Epithelial cell of proximal tubule (primary cell): Measurements from ENCODE around the gene UBE2E1. TPM values are rescaled to one million over a fixed set of nuclear protein-coding genes. Genes with fewer than 3 reads are reported as not detected.

ENCODE experiments used
- DNase-seq: peaks from one replicate; pipeline ENCODE4 v3.0.0-alpha.2; 2011; ENCODE audit warnings: low read depth
- H3K4me3 ChIP-seq: 2 replicates; pipeline ENCODE4 v1.5.1; 2011; ENCODE audit warnings: low read depth, mild to moderate bottlenecking, low read length
- total RNA-seq: library from RNA; depleted of rRNA; stranded (reverse); fragments of >200 nt; gene quantifications from 2 replicates; pipeline ENCODE4 v1.2.3, GENCODE V29; 2015
- TF ChIP-seq, protein P1 (sequence below): conservative IDR thresholded peaks from 2 replicates; pipeline ENCODE4 v1.5.1; 2012; ENCODE audit warnings: low read depth, mild to moderate bottlenecking, low read length

UBE2E1 gene
- total RNA-seq, 1 donor from 2014 or later, result 76.7 TPM

DNA sequence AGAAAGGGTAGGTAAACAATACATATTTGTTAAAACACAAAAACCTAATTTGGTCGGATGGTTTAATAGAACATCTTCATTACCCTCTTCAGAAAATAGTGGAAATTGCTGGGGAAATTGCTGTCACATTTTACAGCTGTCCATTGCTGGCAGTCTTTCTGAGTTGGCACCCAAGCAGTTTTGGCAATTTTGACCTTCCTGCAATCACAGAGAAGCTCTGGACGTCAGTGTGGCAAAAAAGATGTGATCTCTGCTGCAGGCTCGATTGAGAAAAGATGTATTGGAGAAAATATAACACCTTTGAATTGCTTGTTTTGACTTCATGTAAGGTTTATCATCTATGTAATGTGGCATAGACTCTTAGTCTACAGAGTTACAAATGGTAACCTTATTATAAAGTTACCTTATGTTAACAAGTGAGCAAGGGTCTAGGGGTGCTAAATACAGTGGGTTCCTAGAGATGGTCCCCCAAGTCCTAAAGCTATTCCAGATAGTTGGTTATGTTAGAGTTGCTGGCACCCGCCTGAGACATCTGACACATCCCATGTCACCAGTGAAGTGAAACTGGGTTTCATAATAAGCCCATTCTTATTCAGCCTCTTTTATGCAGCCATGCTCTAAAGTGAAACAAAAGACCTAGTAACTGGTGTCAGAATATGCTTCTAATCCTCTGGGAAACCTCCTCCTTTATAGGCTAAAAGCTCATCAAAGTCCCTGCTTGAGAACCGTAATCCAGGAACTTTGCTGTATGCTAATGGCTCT is 14.0 kb downstream of the UBE2E1 start:
- no peak overlapping the region for H3K4me3 ChIP-seq
- TF ChIP-seq, protein P1, sequence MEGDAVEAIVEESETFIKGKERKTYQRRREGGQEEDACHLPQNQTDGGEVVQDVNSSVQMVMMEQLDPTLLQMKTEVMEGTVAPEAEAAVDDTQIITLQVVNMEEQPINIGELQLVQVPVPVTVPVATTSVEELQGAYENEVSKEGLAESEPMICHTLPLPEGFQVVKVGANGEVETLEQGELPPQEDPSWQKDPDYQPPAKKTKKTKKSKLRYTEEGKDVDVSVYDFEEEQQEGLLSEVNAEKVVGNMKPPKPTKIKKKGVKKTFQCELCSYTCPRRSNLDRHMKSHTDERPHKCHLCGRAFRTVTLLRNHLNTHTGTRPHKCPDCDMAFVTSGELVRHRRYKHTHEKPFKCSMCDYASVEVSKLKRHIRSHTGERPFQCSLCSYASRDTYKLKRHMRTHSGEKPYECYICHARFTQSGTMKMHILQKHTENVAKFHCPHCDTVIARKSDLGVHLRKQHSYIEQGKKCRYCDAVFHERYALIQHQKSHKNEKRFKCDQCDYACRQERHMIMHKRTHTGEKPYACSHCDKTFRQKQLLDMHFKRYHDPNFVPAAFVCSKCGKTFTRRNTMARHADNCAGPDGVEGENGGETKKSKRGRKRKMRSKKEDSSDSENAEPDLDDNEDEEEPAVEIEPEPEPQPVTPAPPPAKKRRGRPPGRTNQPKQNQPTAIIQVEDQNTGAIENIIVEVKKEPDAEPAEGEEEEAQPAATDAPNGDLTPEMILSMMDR, result no peak
- no peak for DNase-seq

DNA sequence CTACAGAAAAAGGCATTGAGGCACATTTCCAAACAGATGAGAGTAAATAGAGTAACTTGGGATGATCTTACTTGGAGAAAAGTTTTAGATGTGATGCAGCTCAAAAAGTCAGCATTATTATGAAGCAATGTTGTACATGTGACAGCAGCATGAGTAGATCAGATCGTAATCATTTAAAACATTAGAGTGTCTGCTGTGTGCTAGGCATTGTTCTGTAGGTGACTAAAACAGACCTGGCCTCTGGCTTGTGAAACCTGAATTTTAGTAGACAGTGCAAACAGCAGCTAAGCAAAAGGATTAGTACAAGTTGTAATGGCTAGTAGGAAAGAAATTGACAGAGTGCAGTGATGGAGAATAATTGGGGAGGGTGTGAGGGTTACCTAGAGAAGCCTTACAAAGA is 15.1 kb downstream of the UBE2E1 start:
- DNase-seq, result no peak
- H3K4me3 ChIP-seq, result no peak overlapping the region
- TF ChIP-seq, protein P1, result no peak

DNA sequence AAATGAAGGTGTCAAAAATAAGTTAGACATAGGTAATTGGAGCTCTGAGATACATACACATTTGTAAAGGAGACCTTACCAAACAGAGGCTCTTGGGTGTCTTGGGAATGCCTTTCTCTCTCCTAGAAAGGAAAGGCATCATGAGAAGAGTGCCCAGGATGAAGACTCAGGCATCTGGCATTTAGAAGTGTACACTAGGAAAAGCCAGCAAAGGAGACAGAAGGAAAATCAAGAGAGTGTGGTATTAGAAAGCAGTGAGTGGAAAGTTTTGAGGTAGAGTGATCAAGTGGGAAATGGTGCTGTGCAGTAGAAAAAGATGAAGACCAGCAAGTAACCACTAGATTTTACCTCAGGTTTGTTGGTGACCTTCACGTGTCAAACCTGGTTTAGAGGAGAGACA is 16.1 kb downstream of the UBE2E1 start:
- TF ChIP-seq, protein P1, result no peak
- DNase-seq, result no peak
- H3K4me3 ChIP-seq, result no peak overlapping the region

DNA sequence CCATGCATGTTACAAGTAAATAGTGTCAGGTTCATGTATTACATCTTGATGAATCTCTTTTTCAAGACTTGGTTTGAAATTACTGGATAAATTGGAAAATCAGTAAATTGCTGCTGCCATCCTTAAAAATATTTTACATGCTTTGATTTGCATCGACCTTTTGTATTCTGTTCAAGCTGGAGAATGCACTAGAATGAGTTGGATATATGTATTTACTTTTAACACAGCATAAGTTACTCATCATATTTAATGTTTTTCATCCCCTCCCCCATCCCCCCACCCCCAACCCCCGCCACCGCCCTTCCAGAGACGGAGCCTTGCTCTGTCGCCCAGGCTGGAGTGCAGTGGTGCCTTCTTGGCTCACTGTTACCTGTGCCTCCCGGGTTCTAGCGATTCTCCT is 16.8 kb downstream of the UBE2E1 start:
- TF ChIP-seq, protein P1, result no peak
- no peak overlapping the region for H3K4me3 ChIP-seq
- DNase-seq, result no peak

DNA sequence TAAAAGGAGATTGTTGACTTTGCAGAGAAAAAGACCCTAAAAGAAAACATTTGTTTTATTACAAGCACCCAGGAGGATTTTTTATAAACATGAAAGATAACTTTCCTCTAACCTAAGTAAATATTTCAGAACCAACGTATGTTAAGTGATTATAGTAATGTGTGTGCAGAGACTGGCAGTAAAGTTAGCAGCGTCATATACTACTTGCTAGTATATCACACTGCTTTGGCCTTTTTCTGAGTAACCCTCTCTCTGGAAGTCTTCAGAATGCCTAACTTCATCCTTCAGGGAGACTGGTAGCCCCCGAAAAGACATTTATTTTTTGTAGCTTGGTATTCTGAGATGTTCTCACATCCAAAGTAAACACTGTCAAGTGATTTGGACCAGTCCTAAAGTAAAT is 17.9 kb downstream of the UBE2E1 start:
- no peak overlapping the region for H3K4me3 ChIP-seq
- TF ChIP-seq, protein P1, result no peak
- DNase-seq, result no peak

DNA sequence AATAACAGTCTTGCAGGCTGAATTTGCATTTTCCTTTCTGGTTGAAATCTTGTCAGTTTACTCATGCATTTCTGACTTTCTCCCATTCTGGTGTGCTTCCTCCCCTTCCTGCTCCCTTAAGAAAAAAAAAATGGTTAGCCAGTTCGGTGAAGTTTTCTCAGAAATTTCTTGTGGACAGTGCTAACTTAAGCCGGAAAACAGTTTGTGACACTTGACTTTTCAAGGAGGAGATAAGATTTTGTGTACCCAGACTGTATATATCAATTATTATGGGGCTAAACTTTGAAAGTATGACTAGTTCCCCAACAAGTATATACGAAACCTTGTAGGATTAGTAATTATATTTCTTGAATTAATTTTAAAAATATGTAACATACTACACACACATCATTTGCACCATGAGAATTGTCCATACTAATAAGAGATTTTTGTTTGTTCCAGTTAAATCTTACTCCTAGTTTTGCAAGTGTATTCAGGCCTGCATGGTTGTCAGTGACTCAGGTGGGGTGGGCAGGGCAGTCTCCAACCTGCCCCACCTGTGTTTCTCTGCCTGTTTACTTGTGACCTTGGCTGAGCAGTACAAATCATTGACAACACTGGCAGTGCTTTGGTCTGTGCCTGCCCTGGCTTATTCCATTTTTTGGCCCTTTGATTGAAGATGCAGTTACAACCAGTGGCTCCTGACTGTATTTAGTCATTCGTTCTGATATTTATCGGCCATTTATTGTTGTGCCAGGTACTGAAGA is 19.1 kb downstream of the UBE2E1 start:
- TF ChIP-seq, protein P1, result no peak
- no peak overlapping the region for H3K4me3 ChIP-seq
- DNase-seq, result no peak
